GM12873 (cell line): ENCODE measurements around the gene KLF15.

Source experiments
- TF ChIP-seq, protein P1 (sequence below): IDR thresholded peaks from 2 replicates; pipeline ENCODE4 v1.5.1; 2012; ENCODE audit warnings: low read depth, mild to moderate bottlenecking, moderate library complexity, low read length, control low read depth; ENCODE audit not compliant: insufficient read depth; ENCODE audit errors: missing control alignments

KLF15 gene

DNA sequence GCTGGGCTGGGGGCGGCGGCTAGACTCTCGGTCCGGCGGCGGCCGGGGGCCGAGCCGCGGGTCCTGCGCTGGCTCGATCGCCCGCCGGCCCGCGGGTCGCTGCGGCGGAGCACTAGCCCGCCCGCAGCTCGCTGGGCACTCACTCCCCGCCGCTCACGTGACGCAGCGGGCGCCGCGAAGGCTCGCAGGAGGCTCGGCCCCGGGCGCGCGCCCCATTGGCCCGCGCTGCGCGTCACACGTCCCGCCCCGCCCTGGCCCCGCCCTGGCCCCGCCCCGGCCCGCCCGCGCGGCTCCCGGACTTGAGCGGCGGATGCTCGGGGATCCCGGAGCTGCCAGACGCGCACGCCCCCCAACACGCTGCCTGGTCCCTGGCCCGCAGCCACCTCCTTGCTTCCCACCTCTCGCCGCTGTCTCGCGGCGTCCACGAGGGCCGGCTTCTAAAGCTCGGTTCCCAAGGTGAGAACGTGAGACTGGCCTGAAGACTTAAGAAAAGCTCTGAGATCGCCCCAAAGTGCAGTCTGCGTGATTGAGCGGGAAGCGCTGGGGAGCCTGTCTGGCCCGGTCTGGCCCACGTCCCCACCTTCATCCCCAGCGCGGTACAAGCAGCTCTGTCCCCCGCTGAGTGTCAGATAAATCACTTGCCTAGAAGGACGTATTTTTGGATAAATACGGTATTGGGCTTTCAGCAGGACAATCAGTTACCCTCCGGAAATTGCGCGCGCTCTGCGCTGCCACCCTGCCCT, at the start of gene KLF15:
KLF15 (minus strand) TSS at position 114 of the 743 bp plus-strand sequence. CDS start 4,486 bp downstream, outside the sequence.
- TF ChIP-seq, protein P1, sequence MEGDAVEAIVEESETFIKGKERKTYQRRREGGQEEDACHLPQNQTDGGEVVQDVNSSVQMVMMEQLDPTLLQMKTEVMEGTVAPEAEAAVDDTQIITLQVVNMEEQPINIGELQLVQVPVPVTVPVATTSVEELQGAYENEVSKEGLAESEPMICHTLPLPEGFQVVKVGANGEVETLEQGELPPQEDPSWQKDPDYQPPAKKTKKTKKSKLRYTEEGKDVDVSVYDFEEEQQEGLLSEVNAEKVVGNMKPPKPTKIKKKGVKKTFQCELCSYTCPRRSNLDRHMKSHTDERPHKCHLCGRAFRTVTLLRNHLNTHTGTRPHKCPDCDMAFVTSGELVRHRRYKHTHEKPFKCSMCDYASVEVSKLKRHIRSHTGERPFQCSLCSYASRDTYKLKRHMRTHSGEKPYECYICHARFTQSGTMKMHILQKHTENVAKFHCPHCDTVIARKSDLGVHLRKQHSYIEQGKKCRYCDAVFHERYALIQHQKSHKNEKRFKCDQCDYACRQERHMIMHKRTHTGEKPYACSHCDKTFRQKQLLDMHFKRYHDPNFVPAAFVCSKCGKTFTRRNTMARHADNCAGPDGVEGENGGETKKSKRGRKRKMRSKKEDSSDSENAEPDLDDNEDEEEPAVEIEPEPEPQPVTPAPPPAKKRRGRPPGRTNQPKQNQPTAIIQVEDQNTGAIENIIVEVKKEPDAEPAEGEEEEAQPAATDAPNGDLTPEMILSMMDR = no peak

DNA sequence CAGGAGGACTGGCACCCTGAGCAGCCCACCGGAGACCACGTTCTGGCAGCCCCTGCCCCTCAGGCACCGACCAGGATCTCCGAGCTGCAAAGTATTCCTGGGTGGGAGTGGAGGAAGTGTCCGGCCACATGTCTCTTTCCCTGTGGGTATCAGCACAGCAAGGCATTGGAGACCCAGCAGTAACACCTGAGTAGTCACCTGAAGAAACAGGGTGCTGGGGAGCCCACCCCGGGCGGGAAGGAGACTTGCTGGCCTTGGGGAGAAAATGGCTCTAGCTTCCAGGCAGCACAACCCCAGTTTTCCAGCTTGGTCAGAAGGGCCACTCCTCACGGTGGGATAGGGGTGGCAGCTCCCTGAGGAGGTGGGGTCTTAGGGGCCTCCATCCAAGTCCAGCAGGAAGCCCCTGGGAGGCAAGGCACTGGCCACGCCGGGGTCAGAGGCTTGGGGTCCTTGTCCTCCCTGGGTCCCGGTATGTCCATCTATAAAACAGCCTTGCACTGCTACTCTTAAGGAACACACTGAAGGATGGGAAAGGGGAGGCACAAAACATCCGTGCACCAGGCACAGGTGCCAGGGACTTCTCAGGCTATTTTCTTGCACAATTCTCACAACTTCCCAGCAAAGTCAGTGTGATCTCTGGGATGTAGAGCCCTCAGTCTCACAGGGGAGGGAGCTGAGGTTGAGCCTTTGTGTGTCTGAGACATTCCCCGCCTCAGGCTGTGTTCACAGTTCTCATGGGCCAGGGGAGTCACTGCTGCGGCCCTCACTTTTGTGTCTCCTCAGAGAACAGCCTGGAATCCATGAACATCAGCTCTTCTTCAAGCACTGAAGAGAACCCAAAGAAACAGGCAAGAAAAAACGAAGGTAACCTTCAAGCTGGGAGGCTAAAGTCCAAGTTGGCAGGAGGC, 49.4 kb upstream of the KLF15 start:
- TF ChIP-seq, protein P1 = no peak

DNA sequence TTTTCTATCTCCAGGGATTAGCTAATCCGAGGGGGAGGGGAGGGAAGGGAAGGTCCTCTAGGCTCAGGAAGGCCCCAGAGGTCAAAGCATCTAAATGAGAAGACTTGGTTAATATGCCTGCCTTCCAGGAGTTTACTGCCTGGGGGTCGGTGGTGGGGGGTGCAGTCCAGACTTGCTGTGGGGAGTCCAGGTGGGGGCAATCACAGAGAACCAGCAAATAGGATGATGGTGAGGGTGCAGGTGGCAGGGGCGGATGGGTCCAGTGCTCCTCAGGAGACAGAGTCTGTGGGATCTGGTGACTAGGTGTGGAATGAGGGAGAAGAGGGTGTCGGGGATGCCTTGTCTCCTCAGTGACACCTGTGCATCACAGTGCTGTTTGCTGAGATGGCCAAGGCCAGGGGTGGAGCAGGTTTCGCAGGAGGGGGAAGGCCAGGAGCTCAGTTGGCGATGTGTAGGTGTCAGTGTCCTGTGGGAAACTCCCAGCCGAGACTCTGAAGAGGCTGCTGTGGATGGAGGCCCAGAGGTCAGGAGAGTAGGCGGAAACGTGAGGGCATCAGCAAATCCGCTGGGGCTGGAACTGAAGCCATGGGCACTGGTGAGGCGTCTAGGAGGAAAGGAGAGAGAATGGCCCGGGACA, 45.6 kb upstream of the KLF15 start:
- TF ChIP-seq, protein P1 = no peak

DNA sequence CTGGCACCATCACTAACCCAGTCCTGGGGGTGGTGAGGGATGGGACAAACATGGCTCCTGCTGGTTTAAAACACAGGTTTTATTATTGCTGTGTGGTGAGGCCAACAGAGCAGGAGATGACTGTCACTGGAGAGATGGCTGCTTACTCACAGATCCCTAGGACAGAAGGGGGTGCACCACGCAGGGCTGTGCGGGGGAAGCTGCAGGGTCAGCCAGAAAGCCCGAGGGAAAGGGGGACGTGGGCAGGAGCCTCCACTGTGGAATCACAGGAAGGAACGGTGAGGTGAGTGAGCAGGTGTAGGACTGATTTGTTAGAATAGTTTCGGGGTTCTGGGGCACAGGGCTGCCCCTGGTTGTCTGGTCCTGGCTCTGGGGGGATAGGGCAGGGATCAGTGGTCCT, 45.0 kb upstream of the KLF15 start:
- TF ChIP-seq, protein P1 = no peak

DNA sequence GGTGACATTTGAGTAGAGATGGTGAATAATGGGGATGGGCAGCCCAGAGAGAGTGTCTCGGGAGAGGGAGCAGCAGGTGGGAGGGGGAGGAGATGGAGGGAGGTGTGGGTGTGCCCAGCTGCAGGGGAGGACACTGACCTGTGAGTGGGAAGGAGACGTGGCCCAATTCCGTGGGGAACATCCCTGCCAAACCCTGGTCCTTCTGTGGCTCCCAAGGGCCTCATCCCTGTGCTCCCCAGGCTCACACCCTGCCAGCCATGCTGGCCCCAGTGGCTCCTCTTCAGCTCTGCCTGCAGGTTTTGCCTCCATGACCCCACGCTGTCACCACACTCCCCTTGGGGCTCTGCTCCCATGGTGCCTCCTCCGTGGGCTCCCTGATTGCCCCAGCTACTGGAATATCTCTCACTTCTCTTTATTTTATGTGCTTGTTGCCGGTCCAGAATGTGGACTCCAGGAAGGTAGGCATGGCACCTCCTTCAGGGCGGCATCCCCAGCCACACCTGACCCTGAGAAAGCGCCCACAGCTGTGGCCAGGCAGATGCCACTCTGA, 44.5 kb upstream of the KLF15 start:
- TF ChIP-seq, protein P1 = no peak

DNA sequence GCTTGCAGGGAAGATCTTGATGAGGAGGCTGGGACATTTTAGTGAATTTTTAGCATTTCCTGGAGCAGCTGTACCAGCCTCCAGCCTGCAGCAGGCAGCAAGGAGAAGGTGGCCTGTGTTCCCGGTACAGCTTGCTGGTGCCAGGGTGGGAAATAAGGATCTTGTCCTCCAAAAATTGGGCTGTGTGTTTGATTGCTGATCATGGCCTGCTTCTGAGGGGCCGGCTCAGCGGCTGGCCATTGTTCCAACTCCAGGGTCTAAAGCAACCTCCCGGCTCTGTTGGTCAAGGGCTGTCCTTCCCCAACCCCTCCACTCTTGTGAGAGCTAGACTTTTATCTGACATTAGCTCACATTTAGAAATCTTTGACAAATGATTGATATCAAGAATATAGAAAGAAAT, 42.5 kb upstream of the KLF15 start:
- TF ChIP-seq, protein P1 = no peak
